Progenitor cell of endocrine pancreas (in vitro differentiated cells): ENCODE results near the gene GRAMD2A. TPM values are rescaled to one million over a fixed set of nuclear protein-coding genes. Genes with fewer than 3 reads are reported as not detected.
"Not testable (repeated sequence)": the region's sequence is repeated elsewhere in the genome, so short reads cannot be mapped to it uniquely, and the experiment has no call there.

Experiments used
- DNase-seq: peaks from one replicate; pipeline ENCODE4 v3.0.0; 2021; ENCODE audit warnings: low spot score; ENCODE audit not compliant: unreplicated experiment
- H3K27ac Mint-ChIP-seq: 2 replicates; pipeline ENCODE4 v1.8.0; 2021; ENCODE audit warnings: mild to moderate bottlenecking, moderate library complexity, mixed read lengths
- H3K27me3 Mint-ChIP-seq: 2 replicates; pipeline ENCODE4 v1.8.0; 2021; ENCODE audit warnings: mixed read lengths
- H3K36me3 Mint-ChIP-seq: 2 replicates; pipeline ENCODE4 v1.8.0; 2022; ENCODE audit warnings: mixed read lengths; ENCODE audit not compliant: insufficient read depth
- H3K4me1 Mint-ChIP-seq: 2 replicates; pipeline ENCODE4 v1.8.0; 2021; ENCODE audit warnings: low read depth, mixed read lengths
- H3K4me3 Mint-ChIP-seq: 2 replicates; pipeline ENCODE4 v1.8.0; 2021; ENCODE audit warnings: low read depth, mild to moderate bottlenecking, moderate library complexity, mixed read lengths
- H3K9me3 Mint-ChIP-seq: 2 replicates; pipeline ENCODE4 v1.8.0; 2021; ENCODE audit warnings: low read depth, mixed read lengths
- total RNA-seq: library from RNA; stranded (reverse); gene quantifications from 2 replicates; pipeline ENCODE4 v1.2.1, GENCODE V29; 2021
- TF ChIP-seq, protein P1 (sequence below): fragments of 200-600 bp; sonication (generic); IDR thresholded peaks from one replicate; pipeline ENCODE4 v1.5.0; 2021; ENCODE audit warnings: antibody characterized with exemption, mild to moderate bottlenecking; ENCODE audit not compliant: unreplicated experiment

GRAMD2A gene
- total RNA-seq, 1 donor from 2014 or later = 4.0 TPM

- H3K4me3 Mint-ChIP-seq = no peak overlapping the region
- peaks cover 1% of the 10 kb centered on the region for H3K4me1 Mint-ChIP-seq
- peaks cover 12% of the 10 kb centered on the region for H3K27me3 Mint-ChIP-seq
- H3K9me3 Mint-ChIP-seq = no peaks in the 10 kb centered on the region
- H3K36me3 Mint-ChIP-seq = no peaks in the 10 kb centered on the region
- H3K27ac Mint-ChIP-seq = no peak overlapping the region
- TF ChIP-seq, protein P1, sequence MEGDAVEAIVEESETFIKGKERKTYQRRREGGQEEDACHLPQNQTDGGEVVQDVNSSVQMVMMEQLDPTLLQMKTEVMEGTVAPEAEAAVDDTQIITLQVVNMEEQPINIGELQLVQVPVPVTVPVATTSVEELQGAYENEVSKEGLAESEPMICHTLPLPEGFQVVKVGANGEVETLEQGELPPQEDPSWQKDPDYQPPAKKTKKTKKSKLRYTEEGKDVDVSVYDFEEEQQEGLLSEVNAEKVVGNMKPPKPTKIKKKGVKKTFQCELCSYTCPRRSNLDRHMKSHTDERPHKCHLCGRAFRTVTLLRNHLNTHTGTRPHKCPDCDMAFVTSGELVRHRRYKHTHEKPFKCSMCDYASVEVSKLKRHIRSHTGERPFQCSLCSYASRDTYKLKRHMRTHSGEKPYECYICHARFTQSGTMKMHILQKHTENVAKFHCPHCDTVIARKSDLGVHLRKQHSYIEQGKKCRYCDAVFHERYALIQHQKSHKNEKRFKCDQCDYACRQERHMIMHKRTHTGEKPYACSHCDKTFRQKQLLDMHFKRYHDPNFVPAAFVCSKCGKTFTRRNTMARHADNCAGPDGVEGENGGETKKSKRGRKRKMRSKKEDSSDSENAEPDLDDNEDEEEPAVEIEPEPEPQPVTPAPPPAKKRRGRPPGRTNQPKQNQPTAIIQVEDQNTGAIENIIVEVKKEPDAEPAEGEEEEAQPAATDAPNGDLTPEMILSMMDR = no peak
- DNase-seq = no peak
These were observed 23.6 kb downstream of the GRAMD2A start for GRCh38 chr15:72173864-72174550.

- Mint-ChIP-seq H3K9me3 (no peaks in the 10 kb centered on the region), H3K27ac (no peak overlapping the region), H3K4me1 (peaks cover 1% of the 10 kb centered on the region), H3K4me3 (no peak overlapping the region), H3K27me3 (peaks cover 12% of the 10 kb centered on the region), H3K36me3 (no peaks in the 10 kb centered on the region)
- DNase-seq = no peak
- TF ChIP-seq, protein P1 = no peak
These were observed 24.2 kb downstream of the GRAMD2A start for GRCh38 chr15:72173401-72173800.

DNA sequence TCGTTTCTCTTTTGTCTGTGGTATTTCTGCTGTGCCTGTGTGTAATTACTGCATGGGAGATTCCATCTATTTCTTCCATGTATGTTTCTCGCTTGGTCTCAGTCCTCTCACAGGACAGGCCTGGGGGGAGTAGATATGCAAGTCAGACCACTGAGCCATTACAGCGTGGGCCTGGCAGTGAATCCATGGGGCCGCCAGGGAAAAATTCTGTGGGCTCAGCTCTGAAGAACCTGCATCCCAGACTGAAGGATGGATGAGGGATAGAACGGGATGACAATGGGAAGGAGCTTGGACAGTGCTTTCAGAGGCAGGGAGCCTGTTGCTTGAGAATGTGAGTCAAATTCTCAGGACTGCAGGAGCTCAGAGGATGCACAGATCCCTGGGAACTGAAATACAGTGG is 24.8 kb downstream of the GRAMD2A start:
- no peak overlapping the region for H3K27ac Mint-ChIP-seq

GRCh38 chr15:72171978-72172377 is 25.6 kb downstream of the GRAMD2A start:
- H3K4me3 Mint-ChIP-seq, DNase-seq, H3K9me3 Mint-ChIP-seq, H3K36me3 Mint-ChIP-seq, H3K4me1 Mint-ChIP-seq, H3K27ac Mint-ChIP-seq: not testable (repeated sequence)
- H3K27me3 Mint-ChIP-seq = peaks cover 18% of the 10 kb centered on the region

More for the DNA sequence above, 24.8 kb downstream of the GRAMD2A start:
- Mint-ChIP-seq H3K4me3 (no peak overlapping the region), H3K36me3 (no peaks in the 10 kb centered on the region), H3K27me3 (peaks cover 16% of the 10 kb centered on the region), H3K4me1 (peaks cover 6% of the 10 kb centered on the region), H3K9me3 (no peaks in the 10 kb centered on the region)
- TF ChIP-seq, protein P1 = no peak
- no peak for DNase-seq

DNA sequence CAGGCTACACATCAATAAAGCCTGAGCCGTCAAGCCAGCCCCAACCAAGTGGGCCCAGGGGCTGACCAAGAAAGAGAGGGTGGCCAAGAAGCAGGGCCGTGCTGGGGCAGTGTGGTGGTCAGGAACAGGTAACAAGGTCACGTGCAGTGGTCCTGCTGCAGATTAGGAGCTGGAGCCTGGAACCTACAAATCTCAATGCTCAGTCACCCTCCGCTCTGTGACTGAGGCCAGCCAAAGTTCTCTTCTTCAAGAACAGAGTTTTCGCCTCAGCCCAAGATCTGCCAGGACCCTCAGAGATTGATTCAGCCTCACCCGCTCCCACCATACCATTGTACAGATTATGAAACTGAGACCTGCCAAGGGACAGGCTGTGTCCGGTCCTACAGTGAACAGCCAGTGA is 26.9 kb downstream of the GRAMD2A start:
- H3K36me3 Mint-ChIP-seq = no peaks in the 10 kb centered on the region
- no peak overlapping the region for H3K27ac Mint-ChIP-seq
- TF ChIP-seq, protein P1 = no peak
- no peak overlapping the region for H3K4me3 Mint-ChIP-seq
- H3K27me3 Mint-ChIP-seq = peaks cover 24% of the 10 kb centered on the region
- DNase-seq = no peak
- peaks cover 6% of the 10 kb centered on the region for H3K4me1 Mint-ChIP-seq
- no peaks in the 10 kb centered on the region for H3K9me3 Mint-ChIP-seq

DNA sequence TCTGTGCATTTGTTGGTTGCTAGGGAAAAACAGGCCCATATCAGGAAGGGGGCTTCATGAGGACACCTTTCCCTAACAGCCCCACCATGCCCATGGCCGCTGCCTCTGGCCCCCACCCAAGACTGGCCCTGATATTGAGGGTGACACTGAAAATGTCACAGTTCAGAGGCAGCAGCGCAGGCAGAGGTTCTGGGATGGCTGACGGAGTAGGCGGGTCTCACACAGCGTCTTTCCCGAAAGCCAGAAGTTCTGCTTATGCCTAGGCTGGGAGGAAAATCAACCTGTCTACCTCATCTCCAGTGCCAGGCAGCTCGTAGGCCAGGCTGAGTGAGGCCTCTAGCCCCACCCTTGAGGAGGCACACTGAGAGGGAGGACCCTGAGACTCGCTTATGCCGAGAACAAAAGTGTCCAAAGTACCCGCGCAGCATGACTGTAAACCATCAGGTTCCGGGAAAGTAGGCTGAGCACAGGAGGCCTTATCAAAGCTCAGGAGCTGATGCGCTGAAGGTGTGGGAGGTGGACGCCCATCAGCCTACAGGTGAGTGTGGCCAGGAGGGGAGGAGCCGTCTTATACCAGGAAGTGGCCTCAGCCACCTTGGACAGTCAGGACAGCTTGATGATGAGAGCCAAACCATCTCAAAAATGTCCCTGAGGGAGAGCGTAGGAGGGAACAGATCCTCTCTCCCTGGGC is 27.5 kb downstream of the GRAMD2A start:
- no peak overlapping the region for H3K27ac Mint-ChIP-seq
- H3K4me3 Mint-ChIP-seq = no peak overlapping the region
- DNase-seq = no peak
- H3K4me1 Mint-ChIP-seq = peaks cover 6% of the 10 kb centered on the region
- peaks cover 17% of the 10 kb centered on the region for H3K27me3 Mint-ChIP-seq
- no peaks in the 10 kb centered on the region for H3K36me3 Mint-ChIP-seq
- no peaks in the 10 kb centered on the region for H3K9me3 Mint-ChIP-seq
- TF ChIP-seq, protein P1 = no peak
